Omental fat pad (tissue), 4 donors: ENCODE results near the gene MRPL55. TPM values are rescaled to one million over a fixed set of nuclear protein-coding genes. Genes with fewer than 3 reads are reported as not detected.

Source experiments
- ATAC-seq: fragments of 150-250 bp; one replicate; pipeline ENCODE4 v1.9.1; 2016; ENCODE audit warnings: mild to moderate bottlenecking, moderate library complexity; ENCODE audit not compliant: low FRiP score
- DNase-seq: peaks from one replicate; pipeline ENCODE4 v3.0.0-alpha.2; 2019; ENCODE audit warnings: low spot score
- total RNA-seq, 4 donors: library from RNA; depleted of rRNA; stranded (reverse); fragments of >200 nt; gene quantifications; one replicate each; pipeline ENCODE4 v1.1.0, GENCODE V29; 2016
- TF ChIP-seq, protein P1 (sequence below), 3 donors: fragments of 450-650 bp; IDR thresholded peaks; one replicate each; pipeline ENCODE4 v1.5.1; 2016 to 2017; ENCODE audit warnings: antibody characterized with exemption in 3 of 3, mild to moderate bottlenecking in 3 of 3, moderate library complexity in 2 of 3

Gene MRPL55
- total RNA-seq, 4 donors from 2014 or later = 47.1 to 95.5 (median 71.7) TPM

DNA sequence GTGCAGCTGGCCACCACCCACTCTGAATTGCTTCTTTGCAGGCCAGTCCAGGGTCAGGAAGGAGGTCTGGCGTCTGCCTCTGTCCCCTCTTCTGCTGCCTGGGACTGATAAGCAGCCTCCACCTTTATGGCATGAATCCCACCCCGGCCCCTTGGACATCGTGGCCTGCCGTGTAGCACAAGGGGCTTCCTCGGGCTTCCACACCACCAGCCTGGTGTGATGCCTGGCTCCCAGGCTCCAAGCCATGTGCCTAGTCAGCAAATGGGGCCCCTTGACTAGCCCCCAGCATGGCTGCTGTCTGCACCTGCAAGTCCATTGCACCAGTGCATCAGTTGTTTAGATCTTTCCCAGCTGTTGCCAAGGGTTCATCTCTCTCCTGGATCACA lies 36.4 kb downstream of the MRPL55 start:
- no peak for DNase-seq
- ATAC-seq = no peak
- TF ChIP-seq, protein P1, sequence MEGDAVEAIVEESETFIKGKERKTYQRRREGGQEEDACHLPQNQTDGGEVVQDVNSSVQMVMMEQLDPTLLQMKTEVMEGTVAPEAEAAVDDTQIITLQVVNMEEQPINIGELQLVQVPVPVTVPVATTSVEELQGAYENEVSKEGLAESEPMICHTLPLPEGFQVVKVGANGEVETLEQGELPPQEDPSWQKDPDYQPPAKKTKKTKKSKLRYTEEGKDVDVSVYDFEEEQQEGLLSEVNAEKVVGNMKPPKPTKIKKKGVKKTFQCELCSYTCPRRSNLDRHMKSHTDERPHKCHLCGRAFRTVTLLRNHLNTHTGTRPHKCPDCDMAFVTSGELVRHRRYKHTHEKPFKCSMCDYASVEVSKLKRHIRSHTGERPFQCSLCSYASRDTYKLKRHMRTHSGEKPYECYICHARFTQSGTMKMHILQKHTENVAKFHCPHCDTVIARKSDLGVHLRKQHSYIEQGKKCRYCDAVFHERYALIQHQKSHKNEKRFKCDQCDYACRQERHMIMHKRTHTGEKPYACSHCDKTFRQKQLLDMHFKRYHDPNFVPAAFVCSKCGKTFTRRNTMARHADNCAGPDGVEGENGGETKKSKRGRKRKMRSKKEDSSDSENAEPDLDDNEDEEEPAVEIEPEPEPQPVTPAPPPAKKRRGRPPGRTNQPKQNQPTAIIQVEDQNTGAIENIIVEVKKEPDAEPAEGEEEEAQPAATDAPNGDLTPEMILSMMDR (IDR thresholded peaks at IDR 0.05) = no peak

DNA sequence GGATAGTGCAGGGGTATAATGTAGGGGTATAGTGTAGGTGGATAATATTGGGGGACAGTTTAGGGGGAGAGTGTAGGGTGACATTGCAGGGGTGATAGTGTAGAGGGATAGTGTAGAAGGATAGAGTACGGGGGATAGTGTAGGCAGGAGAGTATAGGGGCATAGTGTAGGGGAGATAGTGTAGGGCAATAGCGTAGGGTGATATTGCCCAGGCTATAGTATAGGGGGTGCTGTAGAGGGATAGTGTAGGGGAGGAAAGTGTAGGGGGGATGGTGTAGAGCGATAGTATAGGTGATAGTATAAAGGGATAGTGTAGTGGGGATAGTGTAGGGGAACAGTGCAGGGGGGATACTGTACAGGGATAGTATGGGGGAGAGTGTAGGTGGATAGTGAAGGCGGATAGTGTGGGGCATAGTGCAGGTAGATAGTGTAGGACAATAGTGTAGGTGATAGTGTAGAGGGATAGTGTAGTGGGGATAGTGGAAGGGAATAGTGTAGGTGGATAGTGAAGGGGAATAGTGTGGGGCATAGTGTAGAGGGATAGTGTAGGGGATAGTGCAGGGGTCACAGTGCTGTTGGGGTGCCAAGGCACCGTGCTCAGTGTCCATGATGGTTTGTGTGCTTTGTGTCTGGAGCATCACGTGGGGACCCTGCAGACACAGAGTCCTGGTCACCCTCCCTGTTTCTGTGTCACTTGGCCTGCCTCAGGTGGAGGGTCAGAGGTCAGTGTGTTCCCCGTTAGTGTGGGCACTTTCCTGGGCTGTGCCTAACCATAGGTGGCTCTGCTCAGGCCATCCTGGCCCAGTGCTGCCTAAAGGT lies 37.1 kb downstream of the MRPL55 start:
- ATAC-seq = no peak

DNA sequence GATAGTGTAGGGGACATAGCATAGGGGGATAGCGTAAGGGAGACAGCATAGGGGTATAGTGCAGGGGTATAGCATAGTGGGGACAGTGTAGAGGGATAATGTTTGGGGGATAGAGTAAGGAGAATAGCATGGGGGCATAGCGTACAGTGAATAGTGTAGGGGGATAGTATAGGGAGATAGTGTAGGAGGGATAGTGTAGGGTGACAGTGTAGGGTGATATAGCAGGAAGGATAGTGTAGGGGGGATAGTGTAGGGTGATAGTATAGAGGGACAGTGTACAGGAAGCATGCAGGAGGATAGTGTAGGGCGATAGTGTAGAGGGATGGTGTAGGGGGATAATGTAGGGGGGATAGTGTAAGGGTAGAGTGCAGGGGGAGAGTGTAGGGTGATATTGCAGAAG lies 38.2 kb downstream of the MRPL55 start:
- ATAC-seq = no peak
- TF ChIP-seq, protein P1 (IDR thresholded peaks at IDR 0.05) = no peak
- no peak for DNase-seq

More for the DNA sequence above, 37.1 kb downstream of the MRPL55 start:
- TF ChIP-seq, protein P1 (IDR thresholded peaks at IDR 0.05) = no peak
- no peak for DNase-seq

DNA sequence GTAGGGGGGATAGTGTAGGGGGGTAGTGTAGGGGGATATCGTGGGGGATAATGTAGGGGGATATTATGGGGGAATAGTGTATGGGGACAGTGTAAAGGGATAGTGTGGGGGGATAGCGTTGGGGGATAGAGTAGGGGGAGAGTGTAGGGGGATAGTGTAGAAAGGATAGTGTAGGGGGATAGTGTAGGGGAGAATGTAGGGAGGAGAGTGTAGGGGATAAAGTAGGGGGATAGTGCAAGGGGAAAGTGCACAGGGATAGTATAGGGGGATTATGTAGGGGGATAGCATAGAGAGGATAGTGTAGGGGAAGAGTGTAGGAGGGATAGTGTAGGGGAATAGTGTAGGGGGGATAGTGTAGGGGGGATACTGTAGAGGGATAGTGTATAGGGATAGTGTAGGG lies 38.9 kb downstream of the MRPL55 start:
- DNase-seq (no peak), ATAC-seq (no peak)
- TF ChIP-seq, protein P1 (IDR thresholded peaks at IDR 0.05) = no peak

DNA sequence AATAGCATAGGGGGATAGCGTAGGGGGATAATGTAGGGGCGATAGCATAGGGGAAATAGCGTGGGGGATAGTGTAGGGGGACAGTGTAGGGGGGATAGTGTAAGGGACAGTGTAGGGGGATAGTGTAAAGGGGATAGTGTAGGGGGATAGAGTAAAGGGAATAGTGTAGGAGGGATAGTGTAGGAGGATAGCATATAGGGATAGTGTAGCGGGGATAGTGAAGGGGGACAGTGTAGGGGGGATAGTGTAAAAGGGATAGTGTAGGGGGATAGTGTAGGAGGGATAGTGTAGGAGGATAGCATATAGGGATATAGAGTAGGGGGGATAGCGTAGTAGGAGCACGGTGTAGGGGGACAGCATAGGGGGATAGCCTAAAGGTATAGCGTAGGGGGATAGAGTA lies 40.7 kb downstream of the MRPL55 start:
- DNase-seq (no peak), ATAC-seq (no peak)
- TF ChIP-seq, protein P1 (IDR thresholded peaks at IDR 0.05) = no peak

DNA sequence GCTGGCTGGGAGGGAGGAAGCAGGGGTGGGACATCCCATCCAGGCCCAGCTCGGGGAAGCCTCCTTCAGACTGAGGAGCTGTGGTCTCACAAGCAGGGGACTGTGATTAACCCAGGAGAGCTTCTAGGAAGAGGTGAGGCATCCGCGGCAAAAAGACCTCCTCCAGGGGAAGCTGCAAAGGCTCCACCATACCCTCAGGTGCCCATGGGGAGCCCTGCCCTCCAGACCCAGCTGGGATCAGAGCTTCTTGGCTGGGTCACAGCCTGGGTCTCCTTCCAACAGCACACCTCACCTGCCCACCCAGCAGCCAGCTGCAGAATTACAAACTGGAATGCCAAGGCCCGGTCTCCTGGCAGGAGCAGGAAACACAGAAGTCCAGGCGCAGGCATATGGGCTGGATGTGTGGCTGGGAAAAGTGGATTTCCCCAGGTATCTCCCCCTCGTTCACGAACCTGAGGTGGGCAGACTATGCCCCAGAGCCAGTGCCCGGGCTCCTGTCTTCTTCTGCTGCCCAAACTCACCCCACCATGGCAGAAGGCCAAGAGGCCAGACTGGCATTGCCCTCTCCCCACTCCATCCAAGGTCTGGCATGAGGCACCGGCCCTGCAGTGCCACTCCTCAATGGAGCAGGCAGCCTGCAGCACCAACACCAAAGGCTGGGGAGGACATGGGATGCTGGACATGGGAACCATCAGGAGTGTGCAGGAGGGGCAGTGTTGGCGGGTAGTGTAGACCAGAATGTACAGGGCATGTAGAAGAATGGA lies 42.0 kb downstream of the MRPL55 start:
- TF ChIP-seq, protein P1 (IDR thresholded peaks at IDR 0.05) = no peak
- no peak for DNase-seq
- ATAC-seq = no peak
